Stimulated activated CD8-positive, alpha-beta memory T cell treated with anti-CD3 and anti-CD28 coated beads, Interleukin-4, amount 100 ng/mL, for 24 hours (primary cell): ENCODE data around the gene KIAA0232.

ENCODE experiments used
- DNase-seq: peaks from one replicate; pipeline ENCODE4 v3.0.0-alpha.2; 2020; ENCODE audit warnings: low read depth

KIAA0232 gene

DNA sequence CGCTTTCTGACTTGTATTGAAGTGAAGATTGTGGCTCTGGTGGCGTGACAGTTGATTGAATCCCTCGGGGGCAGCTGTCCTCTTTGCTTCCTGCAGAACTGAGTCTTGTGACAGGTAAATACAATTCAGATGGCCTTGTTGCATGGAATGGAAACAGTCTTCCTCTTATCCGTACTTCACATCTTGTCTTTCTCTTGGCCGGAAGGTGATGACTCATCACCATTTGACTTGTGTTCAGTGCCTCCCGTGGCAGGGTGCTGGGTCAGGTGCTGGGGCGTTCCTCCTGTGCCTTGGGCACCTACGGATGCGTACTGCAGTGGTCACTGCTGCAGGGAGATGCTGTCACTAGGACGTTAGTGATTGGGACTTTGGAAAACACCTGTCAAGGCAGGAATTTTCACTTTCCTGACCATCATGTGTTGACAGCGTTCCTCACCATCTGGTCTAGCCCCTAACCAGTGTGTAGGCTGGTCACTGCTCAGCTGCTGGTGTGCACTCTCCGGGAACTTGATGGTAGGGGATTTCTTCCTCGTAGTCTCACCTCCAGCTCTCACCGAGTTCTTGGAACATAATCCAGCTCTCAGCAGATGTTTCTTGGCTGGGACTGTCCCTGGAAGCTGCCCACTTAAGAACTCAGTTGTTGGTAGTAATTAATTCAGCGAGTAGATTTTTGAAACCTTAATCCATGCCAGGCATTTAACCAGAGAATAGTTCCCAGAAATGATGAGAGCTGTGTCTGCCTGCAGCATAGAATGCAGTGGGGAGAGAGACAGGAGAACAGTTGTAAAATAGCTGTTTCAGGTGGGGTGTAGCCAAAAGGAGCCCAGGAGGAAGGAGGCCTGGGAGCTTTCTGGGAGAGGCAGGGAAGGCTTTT lies 134.3 kb downstream of the KIAA0232 start:
- no peak for DNase-seq

GRCh38 chr4:6917461-6918271 lies 135.1 kb downstream of the KIAA0232 start:
- no peak for DNase-seq

- DNase-seq, result no peak
Measured at GRCh38 chr4:6918338-6918737, 135.8 kb downstream of the KIAA0232 start.

GRCh38 chr4:6920171-6920570 lies 137.6 kb downstream of the KIAA0232 start:
- no peak for DNase-seq

DNA sequence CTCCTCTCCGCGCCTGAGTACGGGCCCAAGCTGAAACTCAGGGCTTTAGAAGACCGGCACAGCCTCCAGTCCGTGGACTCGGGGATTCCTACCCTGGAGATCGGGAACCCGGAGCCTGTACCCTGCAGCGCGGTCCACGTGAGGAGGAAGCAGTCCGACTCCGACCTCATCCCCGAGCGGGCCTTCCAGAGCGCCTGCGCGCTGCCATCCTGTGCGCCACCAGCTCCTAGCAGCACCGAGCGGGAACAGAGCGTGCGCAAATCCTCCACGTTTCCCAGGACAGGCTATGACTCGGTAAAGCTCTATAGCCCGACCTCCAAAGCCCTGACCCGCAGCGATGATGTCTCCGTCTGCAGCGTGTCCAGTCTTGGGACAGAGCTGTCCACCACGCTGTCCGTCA lies 141.0 kb downstream of the KIAA0232 start:
- no peak for DNase-seq

GRCh38 chr4:6924361-6924779 lies 141.8 kb downstream of the KIAA0232 start:
- no peak for DNase-seq

- DNase-seq, result no peak
Measured at GRCh38 chr4:6925357-6925836, 142.9 kb downstream of the KIAA0232 start.

- no peak for DNase-seq
Measured at GRCh38 chr4:6926081-6926480, 143.6 kb downstream of the KIAA0232 start.

DNA sequence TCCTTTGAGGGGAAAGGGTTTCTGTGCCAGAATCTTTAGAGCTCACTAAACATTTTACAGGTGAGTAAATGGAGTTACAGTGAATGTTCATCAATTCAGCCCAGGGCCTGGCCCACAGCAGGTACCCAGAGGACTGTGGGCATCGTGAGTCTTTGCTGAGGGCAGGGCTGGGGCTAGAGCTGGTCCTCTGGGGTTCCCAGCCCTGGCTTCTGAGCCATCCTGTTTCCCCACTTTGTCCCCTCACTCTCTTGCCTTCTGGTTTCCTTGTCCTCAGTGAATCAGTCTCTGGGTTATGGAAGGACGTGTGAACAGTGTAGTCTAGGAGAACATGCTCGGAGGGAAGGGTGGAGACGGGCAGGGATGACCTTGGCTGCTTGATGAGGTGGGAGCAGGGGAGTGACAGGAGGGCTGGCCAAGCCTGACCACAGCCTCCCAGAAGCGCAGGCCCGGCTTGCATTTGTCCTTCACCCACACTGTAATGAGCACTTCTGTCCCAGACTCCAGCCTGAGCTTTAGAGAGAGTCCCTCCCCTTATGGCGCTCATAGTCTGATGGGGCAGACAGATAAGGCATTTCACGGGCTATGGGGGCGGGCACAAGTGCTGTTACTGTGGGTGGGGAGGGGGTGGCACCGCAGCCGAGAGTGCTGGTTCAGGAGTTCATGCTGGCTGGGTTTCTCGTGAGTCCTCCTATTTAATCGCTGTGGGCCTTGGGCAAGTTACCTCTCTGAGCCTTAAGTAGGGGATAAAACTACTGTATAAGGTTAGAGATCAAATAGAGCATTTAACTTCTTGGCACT lies 144.4 kb downstream of the KIAA0232 start:
- peak; percentile 36 for DNase-seq

DNA sequence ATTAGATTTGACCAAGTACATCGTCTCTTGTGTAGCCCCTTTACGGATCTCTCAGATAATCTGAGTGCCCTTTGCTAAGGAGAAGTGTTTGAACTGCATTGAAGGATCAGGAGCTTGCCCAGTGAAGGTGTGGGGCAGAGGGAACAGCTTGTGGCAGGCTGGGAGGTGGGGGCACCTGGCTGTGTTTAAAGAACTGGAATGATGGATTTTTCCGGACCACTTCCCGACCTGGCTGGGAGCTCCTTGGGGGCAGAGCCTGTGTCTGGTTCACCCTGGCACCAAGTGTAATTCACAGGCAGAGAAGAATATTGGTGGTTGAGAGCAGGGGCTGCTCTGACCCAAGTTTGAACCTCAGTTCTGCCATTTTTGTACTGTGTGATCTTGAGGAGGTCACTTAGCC lies 145.6 kb downstream of the KIAA0232 start:
- no peak for DNase-seq

DNA sequence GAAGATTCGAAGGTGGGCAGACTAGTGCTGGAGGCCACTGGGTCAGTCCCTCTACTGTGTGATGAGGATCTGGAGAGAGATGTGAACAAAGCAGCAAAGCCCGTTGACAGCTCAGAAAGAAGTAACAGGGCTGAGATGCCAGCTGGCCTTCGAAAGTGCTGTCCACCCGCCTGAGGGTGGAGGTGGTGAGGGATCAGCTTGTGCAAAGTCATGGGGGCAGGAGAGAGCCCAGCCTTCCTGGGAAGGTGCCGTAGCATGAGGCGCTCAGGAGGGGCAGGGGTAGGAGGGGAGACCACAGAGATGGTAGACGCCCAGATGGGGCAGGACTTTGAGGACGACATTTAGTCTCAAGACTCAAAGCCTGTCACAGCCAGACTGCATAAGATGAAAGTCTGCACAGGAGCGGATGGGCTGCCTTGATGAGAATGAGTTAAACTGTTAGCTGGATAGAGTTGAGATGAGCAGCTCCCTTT lies 146.8 kb downstream of the KIAA0232 start:
- DNase-seq, result no peak

DNA sequence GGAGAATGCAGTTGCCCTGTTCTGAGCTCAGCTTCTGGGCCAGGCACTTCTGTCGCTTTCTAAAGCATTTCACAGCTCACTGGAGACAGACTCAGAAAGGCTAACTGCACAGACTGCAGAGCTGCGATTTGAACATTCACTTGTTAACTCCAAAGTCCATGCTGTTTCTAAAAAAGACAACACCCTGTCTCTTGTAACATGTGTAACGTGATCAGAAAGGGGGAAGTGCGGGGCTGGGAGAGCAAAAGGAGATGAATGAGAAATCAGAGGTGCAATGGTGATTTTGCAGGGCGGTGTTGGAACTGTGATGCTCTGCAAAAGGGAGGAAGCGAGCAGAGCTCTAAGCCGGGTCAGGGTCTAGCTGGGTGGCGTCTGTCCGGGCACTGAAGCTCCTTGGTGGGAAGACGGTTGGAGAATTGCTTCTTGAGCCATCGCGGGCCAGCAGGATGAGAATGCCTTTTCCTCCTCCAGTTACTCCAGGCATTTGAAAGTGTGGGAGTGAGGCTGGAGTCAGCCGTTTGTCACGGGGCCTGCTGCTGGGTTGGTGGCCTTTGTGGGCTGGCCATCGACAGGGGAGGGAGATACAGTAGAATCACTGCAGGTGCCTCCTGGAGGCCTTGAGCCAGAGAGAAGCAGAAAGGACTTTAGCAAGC lies 147.4 kb downstream of the KIAA0232 start:
- no peak for DNase-seq

DNA sequence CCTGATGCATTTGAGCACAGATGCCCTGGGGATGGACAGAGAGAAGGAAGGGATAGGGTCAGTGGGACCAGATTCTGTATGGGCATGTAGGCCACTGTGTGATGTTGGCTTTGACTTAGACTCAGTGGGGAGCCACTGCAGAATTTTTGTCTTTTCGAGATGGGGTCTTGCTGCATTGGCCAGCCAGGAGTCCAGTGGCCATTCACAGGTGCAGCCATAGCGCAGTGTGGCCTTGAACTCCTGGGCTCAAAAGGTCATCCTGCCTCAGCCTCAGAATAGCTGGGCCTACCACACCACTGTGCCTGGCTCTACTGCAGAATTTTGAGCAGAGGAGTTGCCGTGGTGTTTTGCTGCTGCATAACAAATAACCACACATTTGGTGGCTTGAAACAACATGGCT lies 149.9 kb downstream of the KIAA0232 start:
- no peak for DNase-seq

- no peak for DNase-seq
Measured at GRCh38 chr4:6932918-6933317, 150.4 kb downstream of the KIAA0232 start.
